ENCODE measurements around the gene PRR13.
"Not testable (repeated sequence)": the region's sequence is repeated elsewhere in the genome, so short reads cannot be mapped to it uniquely, and the experiment has no call there.

PRR13 gene

GRCh38 chr12:53441040-53441833 is at the start of gene PRR13:
Gene PRR13, plus strand, starts transcription at chr12:53441734. Its CDS starts 981 bp downstream, at chr12:53442715.
- peak; percentile 96 for FAIRE-seq
- DNase-seq (ENCODE audit: extremely low spot score, insufficient read length, low read depth): peak; percentile 90

- FAIRE-seq (no peak), DNase-seq (ENCODE audit: extremely low spot score, insufficient read length, low read depth) (no peak)
Observed at GRCh38 chr12:53399896-53400295, 41.6 kb upstream of the PRR13 start.

GRCh38 chr12:53402351-53402750 is 39.2 kb upstream of the PRR13 start:
- not testable (repeated sequence) for DNase-seq (ENCODE audit: extremely low spot score, insufficient read length, low read depth); FAIRE-seq

GRCh38 chr12:53402871-53403270 is 38.7 kb upstream of the PRR13 start:
- no peak for FAIRE-seq

GRCh38 chr12:53410951-53411350 is 30.6 kb upstream of the PRR13 start:
- DNase-seq (ENCODE audit: extremely low spot score, insufficient read length, low read depth): no peak

More at GRCh38 chr12:53402871-53403270, 38.7 kb upstream of the PRR13 start:
- DNase-seq (ENCODE audit: extremely low spot score, insufficient read length, low read depth): no peak

GRCh38 chr12:53413485-53414204 is 27.9 kb upstream of the PRR13 start:
- FAIRE-seq (peak; percentile 21), DNase-seq (ENCODE audit: extremely low spot score, insufficient read length, low read depth) (no peak)

More at GRCh38 chr12:53410951-53411350, 30.6 kb upstream of the PRR13 start:
- no peak for FAIRE-seq

GRCh38 chr12:53414756-53415417 is 26.6 kb upstream of the PRR13 start:
- DNase-seq (ENCODE audit: extremely low spot score, insufficient read length, low read depth) (no peak), FAIRE-seq (no peak)

GRCh38 chr12:53415752-53416389 is 25.7 kb upstream of the PRR13 start:
- FAIRE-seq; DNase-seq (ENCODE audit: extremely low spot score, insufficient read length, low read depth): not testable (repeated sequence)

- peak; percentile 76 for FAIRE-seq
- DNase-seq (ENCODE audit: extremely low spot score, insufficient read length, low read depth): not testable (repeated sequence)
Observed at GRCh38 chr12:53417291-53417816, 24.2 kb upstream of the PRR13 start.

- FAIRE-seq (peak; percentile 67), DNase-seq (ENCODE audit: extremely low spot score, insufficient read length, low read depth) (no peak)
Observed at GRCh38 chr12:53418221-53418620, 23.3 kb upstream of the PRR13 start.

GRCh38 chr12:53419756-53420155 is 21.8 kb upstream of the PRR13 start:
- FAIRE-seq: no peak
- DNase-seq (ENCODE audit: extremely low spot score, insufficient read length, low read depth): no peak

- DNase-seq (ENCODE audit: extremely low spot score, insufficient read length, low read depth); FAIRE-seq: not testable (repeated sequence)
Observed at GRCh38 chr12:53422247-53422646, 19.3 kb upstream of the PRR13 start.

GRCh38 chr12:53423597-53423996 is 17.9 kb upstream of the PRR13 start, which contains the start of gene AMHR2:
Gene AMHR2, plus strand, starts transcription at chr12:53423855. Its CDS starts 80 bp downstream, at chr12:53423935.
- no peak for FAIRE-seq
- no peak for DNase-seq (ENCODE audit: extremely low spot score, insufficient read length, low read depth)

GRCh38 chr12:53424626-53425514 is 16.7 kb upstream of the PRR13 start:
- no peak for FAIRE-seq
- DNase-seq (ENCODE audit: extremely low spot score, insufficient read length, low read depth): no peak

- DNase-seq (ENCODE audit: extremely low spot score, insufficient read length, low read depth) (no peak), FAIRE-seq (no peak)
Observed at GRCh38 chr12:53425515-53426150, 15.9 kb upstream of the PRR13 start.

GRCh38 chr12:53427905-53428594 is 13.5 kb upstream of the PRR13 start:
- DNase-seq (ENCODE audit: extremely low spot score, insufficient read length, low read depth) (no peak), FAIRE-seq (no peak)

- no peak for FAIRE-seq
- no peak for DNase-seq (ENCODE audit: extremely low spot score, insufficient read length, low read depth)
Observed at GRCh38 chr12:53428741-53429140, 12.8 kb upstream of the PRR13 start.

GRCh38 chr12:53430116-53430515 is 11.4 kb upstream of the PRR13 start:
- no peak for FAIRE-seq
- no peak for DNase-seq (ENCODE audit: extremely low spot score, insufficient read length, low read depth)

Data from GM18507 (cell line).